HEK293 (cell line): Measurements from ENCODE around the gene ELF3.

Experiments
- CTCF ChIA-PET: fragments of 350-600 bp; formaldehyde crosslinking; extraction: SDS; loops from one replicate; lab custom pipeline; 2021; ENCODE audit warnings: antibody characterized with exemption; lab: Yijun Ruan, JAX
- POLR2A ChIA-PET: fragments of 300-600 bp; formaldehyde crosslinking; extraction: SDS; loops from one replicate; lab custom pipeline; 2020; ENCODE audit warnings: antibody characterized with exemption, inconsistent platforms; lab: Yijun Ruan, JAX
- H3K27ac ChIP-seq: fragments of 200-500 bp; sonication (Bioruptor generic); 2 replicates; pipeline ENCODE4 v1.5.1; 2014; ENCODE audit warnings: low read depth, low read length, control low read depth, inconsistent platforms; ENCODE audit errors: extremely low read depth
- H3K36me3 ChIP-seq, 2 experiments: fragments of 200-500 bp in 1 of 2; sonication (Bioruptor generic) in 1 of 2; 1 replicate in 1 of 2; 2 replicates in 1 of 2; pipeline ENCODE4 v1.5.1; 2014 to 2017; ENCODE audit warnings: inconsistent platforms in 2 of 2, low read length in 2 of 2; ENCODE audit not compliant: control insufficient read depth in 2 of 2, insufficient read depth in 1 of 2
- H3K4me1 ChIP-seq: fragments of 200-500 bp; sonication (Bioruptor generic); 2 replicates; pipeline ENCODE4 v1.5.1; 2014; ENCODE audit warnings: mild to moderate bottlenecking, low read length, inconsistent platforms; ENCODE audit not compliant: control insufficient read depth, insufficient read depth
- H3K4me3 ChIP-seq: 2 replicates; pipeline ENCODE4 v1.5.1; 2011; ENCODE audit warnings: low read depth, mild to moderate bottlenecking, control low read depth, low read length, moderate library complexity
- H3K9me3 ChIP-seq: fragments of 200-500 bp; sonication (Bioruptor generic); 2 replicates; pipeline ENCODE4 v1.5.1; 2014; ENCODE audit warnings: low read depth, low read length, inconsistent platforms; ENCODE audit not compliant: control insufficient read depth, insufficient read depth
- KLF10 ChIP-seq: fragments of 450-650 bp; IDR thresholded peaks from 2 replicates; pipeline ENCODE4 v1.5.1; 2018; ENCODE audit warnings: missing biosample characterization, mild to moderate bottlenecking, missing genetic modification characterization
- KLF7 ChIP-seq: fragments of 450-650 bp; formaldehyde crosslinking; IDR thresholded peaks from 2 replicates; pipeline ENCODE4 v1.5.1; 2016; ENCODE audit warnings: missing biosample characterization, missing genetic modification characterization, borderline replicate concordance
- OVOL3 ChIP-seq: fragments of 450-650 bp; formaldehyde crosslinking; IDR thresholded peaks from 2 replicates; pipeline ENCODE4 v1.5.1; 2016; ENCODE audit warnings: missing biosample characterization, missing genetic modification characterization
- PRDM1 ChIP-seq: fragments of 450-650 bp; formaldehyde crosslinking; IDR thresholded peaks from 2 replicates; pipeline ENCODE4; 2016; ENCODE audit warnings: missing biosample characterization, missing genetic modification characterization
- TRIM28 ChIP-seq: IDR thresholded peaks from 2 replicates; pipeline ENCODE4 v1.6.1; 2011; ENCODE audit warnings: low read length, control low read depth, borderline replicate concordance
- ZNF138 ChIP-seq: fragments of 450-650 bp; formaldehyde crosslinking; IDR thresholded peaks from 2 replicates; pipeline ENCODE4 v1.5.1; 2016; ENCODE audit warnings: missing biosample characterization, missing genetic modification characterization, borderline replicate concordance
- ZNF146 ChIP-seq: fragments of 450-650 bp; formaldehyde crosslinking; IDR thresholded peaks from 2 replicates; pipeline ENCODE4 v1.5.1; 2016; ENCODE audit warnings: missing biosample characterization, missing genetic modification characterization
- ZNF350 ChIP-seq: fragments of 450-650 bp; formaldehyde crosslinking; IDR thresholded peaks from 2 replicates; pipeline ENCODE4 v1.5.0; 2017; ENCODE audit warnings: missing biosample characterization, mild to moderate bottlenecking, missing genetic modification characterization
- ZNF544 ChIP-seq: fragments of 450-650 bp; formaldehyde crosslinking; IDR thresholded peaks from 2 replicates; pipeline ENCODE4 v1.5.0; 2017; ENCODE audit warnings: missing biosample characterization, missing genetic modification characterization
- ZNF560 ChIP-seq: fragments of 450-650 bp; formaldehyde crosslinking; IDR thresholded peaks from 2 replicates; pipeline ENCODE4 v1.5.1; 2017; ENCODE audit warnings: missing biosample characterization, missing genetic modification characterization, borderline replicate concordance
- ZNF626 ChIP-seq: fragments of 450-650 bp; sonication (Bioruptor Pico); formaldehyde crosslinking; IDR thresholded peaks from 2 replicates; pipeline ENCODE4 v1.5.1; 2018; ENCODE audit warnings: missing biosample characterization, missing genetic modification characterization, inconsistent platforms
- ZNF768 ChIP-seq: fragments of 450-650 bp; formaldehyde crosslinking; IDR thresholded peaks from 2 replicates; pipeline ENCODE4 v1.5.1; 2018; ENCODE audit warnings: missing biosample characterization, mild to moderate bottlenecking, missing genetic modification characterization
- ZNF776 ChIP-seq: fragments of 450-650 bp; formaldehyde crosslinking; IDR thresholded peaks from 2 replicates; pipeline ENCODE4 v1.5.0; 2017; ENCODE audit warnings: missing biosample characterization, missing genetic modification characterization, borderline replicate concordance
- TF ChIP-seq, protein P1 (sequence below): fragments of 450-650 bp; formaldehyde crosslinking; IDR thresholded peaks from 2 replicates; pipeline ENCODE4 v1.5.1; 2016; ENCODE audit warnings: missing biosample characterization, missing genetic modification characterization
- TF ChIP-seq, protein P2 (sequence below): fragments of 450-650 bp; formaldehyde crosslinking; IDR thresholded peaks from 2 replicates; pipeline ENCODE4 v1.5.1; 2017; ENCODE audit warnings: missing biosample characterization, missing genetic modification characterization
- TF ChIP-seq, protein P3 (sequence below): fragments of 450-650 bp; formaldehyde crosslinking; IDR thresholded peaks from 2 replicates; pipeline ENCODE4 v1.5.1; 2016; ENCODE audit warnings: missing biosample characterization, missing genetic modification characterization
- TF ChIP-seq, protein P4 (sequence below): fragments of 450-650 bp; formaldehyde crosslinking; IDR thresholded peaks from 2 replicates; pipeline ENCODE4 v1.5.1; 2016; ENCODE audit warnings: missing biosample characterization, missing genetic modification characterization, borderline replicate concordance
- TF ChIP-seq, protein P5 (sequence below): fragments of 450-650 bp; formaldehyde crosslinking; IDR thresholded peaks from 2 replicates; pipeline ENCODE4 v1.5.1; 2016; ENCODE audit warnings: missing biosample characterization, missing genetic modification characterization
- TF ChIP-seq, protein P6 (sequence below): fragments of 450-650 bp; formaldehyde crosslinking; IDR thresholded peaks from 2 replicates; pipeline ENCODE4 v1.5.1; 2016; ENCODE audit warnings: missing biosample characterization, missing genetic modification characterization

Gene ELF3

DNA sequence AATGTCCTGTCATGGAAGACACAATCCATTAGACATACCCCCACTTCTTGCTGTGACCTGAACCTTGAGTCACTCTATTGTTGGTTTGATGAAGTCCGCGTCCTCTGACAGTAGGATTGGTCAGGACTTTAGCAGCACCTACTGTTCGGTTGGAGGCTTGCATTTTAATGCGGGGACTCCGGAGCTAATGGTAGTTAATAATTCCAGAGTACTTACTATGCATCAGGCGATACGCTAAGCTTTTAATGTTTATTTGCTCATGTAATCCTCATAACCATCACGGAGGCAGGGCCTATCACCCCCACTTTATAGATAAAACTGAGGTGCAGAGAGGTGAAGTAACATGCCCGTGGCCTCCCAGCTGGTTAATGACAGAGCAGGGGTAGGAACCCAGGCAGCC, 7.9 kb upstream of the ELF3 start:
- TF ChIP-seq ZNF138 (no peak), PRDM1 (tag by site-specific recombination) (no peak), ZNF776 (tag by site-specific recombination) (no peak), TRIM28 (no peak), ZNF146 (tag by site-specific recombination) (no peak), ZNF768 (tag by site-specific recombination) (no peak), ZNF626 (tag by site-specific recombination) (no peak), KLF10 (no peak), ZNF544 (tag by site-specific recombination) (no peak), ZNF560 (no peak), KLF7 (tag by site-specific recombination) (no peak), OVOL3 (tag by site-specific recombination) (no peak), ZNF350 (tag by site-specific recombination) (no peak)
- TF ChIP-seq, protein P1, sequence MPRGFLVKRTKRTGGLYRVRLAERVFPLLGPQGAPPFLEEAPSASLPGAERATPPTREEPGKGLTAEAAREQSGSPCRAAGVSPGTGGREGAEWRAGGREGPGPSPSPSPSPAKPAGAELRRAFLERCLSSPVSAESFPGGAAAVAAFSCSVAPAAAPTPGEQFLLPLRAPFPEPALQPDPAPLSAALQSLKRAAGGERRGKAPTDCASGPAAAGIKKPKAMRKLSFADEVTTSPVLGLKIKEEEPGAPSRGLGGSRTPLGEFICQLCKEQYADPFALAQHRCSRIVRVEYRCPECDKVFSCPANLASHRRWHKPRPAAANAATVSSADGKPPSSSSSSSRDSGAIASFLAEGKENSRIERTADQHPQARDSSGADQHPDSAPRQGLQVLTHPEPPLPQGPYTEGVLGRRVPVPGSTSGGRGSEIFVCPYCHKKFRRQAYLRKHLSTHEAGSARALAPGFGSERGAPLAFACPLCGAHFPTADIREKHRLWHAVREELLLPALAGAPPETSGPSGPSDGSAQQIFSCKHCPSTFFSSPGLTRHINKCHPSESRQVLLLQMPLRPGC: no peak
- TF ChIP-seq, protein P2, sequence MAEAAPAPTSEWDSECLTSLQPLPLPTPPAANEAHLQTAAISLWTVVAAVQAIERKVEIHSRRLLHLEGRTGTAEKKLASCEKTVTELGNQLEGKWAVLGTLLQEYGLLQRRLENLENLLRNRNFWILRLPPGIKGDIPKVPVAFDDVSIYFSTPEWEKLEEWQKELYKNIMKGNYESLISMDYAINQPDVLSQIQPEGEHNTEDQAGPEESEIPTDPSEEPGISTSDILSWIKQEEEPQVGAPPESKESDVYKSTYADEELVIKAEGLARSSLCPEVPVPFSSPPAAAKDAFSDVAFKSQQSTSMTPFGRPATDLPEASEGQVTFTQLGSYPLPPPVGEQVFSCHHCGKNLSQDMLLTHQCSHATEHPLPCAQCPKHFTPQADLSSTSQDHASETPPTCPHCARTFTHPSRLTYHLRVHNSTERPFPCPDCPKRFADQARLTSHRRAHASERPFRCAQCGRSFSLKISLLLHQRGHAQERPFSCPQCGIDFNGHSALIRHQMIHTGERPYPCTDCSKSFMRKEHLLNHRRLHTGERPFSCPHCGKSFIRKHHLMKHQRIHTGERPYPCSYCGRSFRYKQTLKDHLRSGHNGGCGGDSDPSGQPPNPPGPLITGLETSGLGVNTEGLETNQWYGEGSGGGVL (tag by site-specific recombination): no peak
- TF ChIP-seq, protein P3, sequence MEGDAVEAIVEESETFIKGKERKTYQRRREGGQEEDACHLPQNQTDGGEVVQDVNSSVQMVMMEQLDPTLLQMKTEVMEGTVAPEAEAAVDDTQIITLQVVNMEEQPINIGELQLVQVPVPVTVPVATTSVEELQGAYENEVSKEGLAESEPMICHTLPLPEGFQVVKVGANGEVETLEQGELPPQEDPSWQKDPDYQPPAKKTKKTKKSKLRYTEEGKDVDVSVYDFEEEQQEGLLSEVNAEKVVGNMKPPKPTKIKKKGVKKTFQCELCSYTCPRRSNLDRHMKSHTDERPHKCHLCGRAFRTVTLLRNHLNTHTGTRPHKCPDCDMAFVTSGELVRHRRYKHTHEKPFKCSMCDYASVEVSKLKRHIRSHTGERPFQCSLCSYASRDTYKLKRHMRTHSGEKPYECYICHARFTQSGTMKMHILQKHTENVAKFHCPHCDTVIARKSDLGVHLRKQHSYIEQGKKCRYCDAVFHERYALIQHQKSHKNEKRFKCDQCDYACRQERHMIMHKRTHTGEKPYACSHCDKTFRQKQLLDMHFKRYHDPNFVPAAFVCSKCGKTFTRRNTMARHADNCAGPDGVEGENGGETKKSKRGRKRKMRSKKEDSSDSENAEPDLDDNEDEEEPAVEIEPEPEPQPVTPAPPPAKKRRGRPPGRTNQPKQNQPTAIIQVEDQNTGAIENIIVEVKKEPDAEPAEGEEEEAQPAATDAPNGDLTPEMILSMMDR (tag by site-specific recombination): no peak
- TF ChIP-seq, protein P4, sequence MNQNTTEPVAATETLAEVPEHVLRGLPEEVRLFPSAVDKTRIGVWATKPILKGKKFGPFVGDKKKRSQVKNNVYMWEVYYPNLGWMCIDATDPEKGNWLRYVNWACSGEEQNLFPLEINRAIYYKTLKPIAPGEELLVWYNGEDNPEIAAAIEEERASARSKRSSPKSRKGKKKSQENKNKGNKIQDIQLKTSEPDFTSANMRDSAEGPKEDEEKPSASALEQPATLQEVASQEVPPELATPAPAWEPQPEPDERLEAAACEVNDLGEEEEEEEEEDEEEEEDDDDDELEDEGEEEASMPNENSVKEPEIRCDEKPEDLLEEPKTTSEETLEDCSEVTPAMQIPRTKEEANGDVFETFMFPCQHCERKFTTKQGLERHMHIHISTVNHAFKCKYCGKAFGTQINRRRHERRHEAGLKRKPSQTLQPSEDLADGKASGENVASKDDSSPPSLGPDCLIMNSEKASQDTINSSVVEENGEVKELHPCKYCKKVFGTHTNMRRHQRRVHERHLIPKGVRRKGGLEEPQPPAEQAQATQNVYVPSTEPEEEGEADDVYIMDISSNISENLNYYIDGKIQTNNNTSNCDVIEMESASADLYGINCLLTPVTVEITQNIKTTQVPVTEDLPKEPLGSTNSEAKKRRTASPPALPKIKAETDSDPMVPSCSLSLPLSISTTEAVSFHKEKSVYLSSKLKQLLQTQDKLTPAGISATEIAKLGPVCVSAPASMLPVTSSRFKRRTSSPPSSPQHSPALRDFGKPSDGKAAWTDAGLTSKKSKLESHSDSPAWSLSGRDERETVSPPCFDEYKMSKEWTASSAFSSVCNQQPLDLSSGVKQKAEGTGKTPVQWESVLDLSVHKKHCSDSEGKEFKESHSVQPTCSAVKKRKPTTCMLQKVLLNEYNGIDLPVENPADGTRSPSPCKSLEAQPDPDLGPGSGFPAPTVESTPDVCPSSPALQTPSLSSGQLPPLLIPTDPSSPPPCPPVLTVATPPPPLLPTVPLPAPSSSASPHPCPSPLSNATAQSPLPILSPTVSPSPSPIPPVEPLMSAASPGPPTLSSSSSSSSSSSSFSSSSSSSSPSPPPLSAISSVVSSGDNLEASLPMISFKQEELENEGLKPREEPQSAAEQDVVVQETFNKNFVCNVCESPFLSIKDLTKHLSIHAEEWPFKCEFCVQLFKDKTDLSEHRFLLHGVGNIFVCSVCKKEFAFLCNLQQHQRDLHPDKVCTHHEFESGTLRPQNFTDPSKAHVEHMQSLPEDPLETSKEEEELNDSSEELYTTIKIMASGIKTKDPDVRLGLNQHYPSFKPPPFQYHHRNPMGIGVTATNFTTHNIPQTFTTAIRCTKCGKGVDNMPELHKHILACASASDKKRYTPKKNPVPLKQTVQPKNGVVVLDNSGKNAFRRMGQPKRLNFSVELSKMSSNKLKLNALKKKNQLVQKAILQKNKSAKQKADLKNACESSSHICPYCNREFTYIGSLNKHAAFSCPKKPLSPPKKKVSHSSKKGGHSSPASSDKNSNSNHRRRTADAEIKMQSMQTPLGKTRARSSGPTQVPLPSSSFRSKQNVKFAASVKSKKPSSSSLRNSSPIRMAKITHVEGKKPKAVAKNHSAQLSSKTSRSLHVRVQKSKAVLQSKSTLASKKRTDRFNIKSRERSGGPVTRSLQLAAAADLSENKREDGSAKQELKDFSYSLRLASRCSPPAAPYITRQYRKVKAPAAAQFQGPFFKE: no peak
- TF ChIP-seq, protein P5, sequence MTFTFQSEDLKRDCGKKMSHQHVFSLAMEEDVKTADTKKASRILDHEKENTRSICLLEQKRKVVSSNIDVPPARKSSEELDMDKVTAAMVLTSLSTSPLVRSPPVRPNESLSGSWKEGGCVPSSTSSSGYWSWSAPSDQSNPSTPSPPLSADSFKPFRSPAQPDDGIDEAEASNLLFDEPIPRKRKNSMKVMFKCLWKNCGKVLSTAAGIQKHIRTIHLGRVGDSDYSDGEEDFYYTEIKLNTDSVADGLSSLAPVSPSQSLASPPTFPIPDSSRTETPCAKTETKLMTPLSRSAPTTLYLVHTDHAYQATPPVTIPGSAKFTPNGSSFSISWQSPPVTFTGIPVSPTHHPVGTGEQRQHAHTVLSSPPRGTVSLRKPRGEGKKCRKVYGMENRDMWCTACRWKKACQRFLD (tag by site-specific recombination): no peak
- TF ChIP-seq, protein P6, sequence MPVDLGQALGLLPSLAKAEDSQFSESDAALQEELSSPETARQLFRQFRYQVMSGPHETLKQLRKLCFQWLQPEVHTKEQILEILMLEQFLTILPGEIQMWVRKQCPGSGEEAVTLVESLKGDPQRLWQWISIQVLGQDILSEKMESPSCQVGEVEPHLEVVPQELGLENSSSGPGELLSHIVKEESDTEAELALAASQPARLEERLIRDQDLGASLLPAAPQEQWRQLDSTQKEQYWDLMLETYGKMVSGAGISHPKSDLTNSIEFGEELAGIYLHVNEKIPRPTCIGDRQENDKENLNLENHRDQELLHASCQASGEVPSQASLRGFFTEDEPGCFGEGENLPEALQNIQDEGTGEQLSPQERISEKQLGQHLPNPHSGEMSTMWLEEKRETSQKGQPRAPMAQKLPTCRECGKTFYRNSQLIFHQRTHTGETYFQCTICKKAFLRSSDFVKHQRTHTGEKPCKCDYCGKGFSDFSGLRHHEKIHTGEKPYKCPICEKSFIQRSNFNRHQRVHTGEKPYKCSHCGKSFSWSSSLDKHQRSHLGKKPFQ: no peak
- Histone ChIP-seq H3K9me3 (no peaks in the 10 kb centered on the region), H3K36me3 (peaks cover 29 to 78% of the 10 kb centered on the region in 2 experiments; a peak in 2 of 3 replicates), H3K4me1 (no peaks in the 10 kb centered on the region), H3K27ac (no peak overlapping the region), H3K4me3 (no peak overlapping the region)
- POLR2A ChIA-PET: no interaction called here
- CTCF ChIA-PET: interaction anchor here (1.3 to 5.6 kb wide), 3 partner anchors 107 to 133 kb away, joined by 4 to 123 read pairs (median 5); partner anchors contain the start of gene GPR37L1
